HEK293 (cell line): ENCODE results near the gene PDPK1.
A peak's percentile ranks its signal among the peaks of the same experiment; 100 is the strongest.

Experiments
- EGR2 ChIP-seq: fragments of 450-650 bp; formaldehyde crosslinking; IDR thresholded peaks from 2 replicates; pipeline ENCODE4 v1.5.1; 2016; ENCODE audit warnings: low read depth, missing biosample characterization, missing genetic modification characterization
- HIC1 ChIP-seq: fragments of 450-650 bp; formaldehyde crosslinking; IDR thresholded peaks from 2 replicates; pipeline ENCODE4 v1.5.1; 2016; ENCODE audit warnings: missing biosample characterization, missing genetic modification characterization
- TCF7L2 ChIP-seq: IDR thresholded peaks from 2 replicates; pipeline ENCODE4 v1.6.1; 2011; ENCODE audit warnings: low read depth, mild to moderate bottlenecking, inconsistent platforms, low read length, moderate library complexity, borderline replicate concordance
- ZBTB10 ChIP-seq: fragments of 450-650 bp; formaldehyde crosslinking; IDR thresholded peaks from 2 replicates; pipeline ENCODE4 v1.5.1; 2016; ENCODE audit warnings: missing biosample characterization, missing genetic modification characterization
- ZBTB7A ChIP-seq: fragments of 450-650 bp; formaldehyde crosslinking; IDR thresholded peaks from 2 replicates; pipeline ENCODE4 v1.5.1; 2016; ENCODE audit warnings: low read depth, missing biosample characterization, missing genetic modification characterization
- ZFHX2 ChIP-seq: fragments of 450-650 bp; formaldehyde crosslinking; conservative IDR thresholded peaks from 2 replicates; pipeline ENCODE4 v1.5.1; 2016; ENCODE audit warnings: missing biosample characterization, missing genetic modification characterization
- ZFP37 ChIP-seq: fragments of 450-650 bp; formaldehyde crosslinking; IDR thresholded peaks from 2 replicates; pipeline ENCODE4 v1.5.1; 2016; ENCODE audit warnings: missing biosample characterization, missing genetic modification characterization
- ZNF112 ChIP-seq: fragments of 450-650 bp; formaldehyde crosslinking; IDR thresholded peaks from 2 replicates; pipeline ENCODE4 v1.5.0; 2017; ENCODE audit warnings: missing biosample characterization, missing genetic modification characterization
- ZNF214 ChIP-seq: fragments of 450-650 bp; formaldehyde crosslinking; IDR thresholded peaks from 2 replicates; pipeline ENCODE4 v1.5.1; 2017; ENCODE audit warnings: missing biosample characterization, mild to moderate bottlenecking, missing genetic modification characterization, borderline replicate concordance
- ZNF302 ChIP-seq: fragments of 450-650 bp; formaldehyde crosslinking; IDR thresholded peaks from 2 replicates; pipeline ENCODE4 v1.5.1; 2016; ENCODE audit warnings: missing biosample characterization, missing genetic modification characterization, low read depth
- ZNF335 ChIP-seq: fragments of 450-650 bp; formaldehyde crosslinking; conservative IDR thresholded peaks from 2 replicates; pipeline ENCODE4 v1.5.1; 2016; ENCODE audit warnings: missing biosample characterization, missing genetic modification characterization
- ZNF398 ChIP-seq: fragments of 450-650 bp; formaldehyde crosslinking; IDR thresholded peaks from 2 replicates; pipeline ENCODE4 v1.5.1; 2017; ENCODE audit warnings: missing biosample characterization, missing genetic modification characterization
- ZNF510 ChIP-seq: fragments of 450-650 bp; formaldehyde crosslinking; IDR thresholded peaks from 2 replicates; pipeline ENCODE4 v1.5.1; 2018; ENCODE audit warnings: mild to moderate bottlenecking, missing genetic modification characterization, missing biosample characterization; ENCODE audit not compliant: insufficient replicate concordance
- ZNF585B ChIP-seq: fragments of 450-650 bp; formaldehyde crosslinking; IDR thresholded peaks from 2 replicates; pipeline ENCODE4 v1.5.1; 2016; ENCODE audit warnings: missing biosample characterization, missing genetic modification characterization
- ZNF596 ChIP-seq: fragments of 450-650 bp; IDR thresholded peaks from 2 replicates; pipeline ENCODE4 v1.5.0; 2018; ENCODE audit warnings: missing biosample characterization, mild to moderate bottlenecking, missing genetic modification characterization, moderate library complexity
- ZSCAN16 ChIP-seq: fragments of 450-650 bp; formaldehyde crosslinking; IDR thresholded peaks from 2 replicates; pipeline ENCODE4 v1.5.1; 2016; ENCODE audit warnings: missing biosample characterization, missing genetic modification characterization
- TF ChIP-seq, protein P1 (sequence below): fragments of 450-650 bp; formaldehyde crosslinking; IDR thresholded peaks from 2 replicates; pipeline ENCODE4 v1.5.0; 2017; ENCODE audit warnings: missing biosample characterization, missing genetic modification characterization, borderline replicate concordance

The PDPK1 gene

GRCh38 chr16:2512735-2513404 lies 25.0 kb upstream of the PDPK1 start (continued):
- TF ChIP-seq, protein P1, sequence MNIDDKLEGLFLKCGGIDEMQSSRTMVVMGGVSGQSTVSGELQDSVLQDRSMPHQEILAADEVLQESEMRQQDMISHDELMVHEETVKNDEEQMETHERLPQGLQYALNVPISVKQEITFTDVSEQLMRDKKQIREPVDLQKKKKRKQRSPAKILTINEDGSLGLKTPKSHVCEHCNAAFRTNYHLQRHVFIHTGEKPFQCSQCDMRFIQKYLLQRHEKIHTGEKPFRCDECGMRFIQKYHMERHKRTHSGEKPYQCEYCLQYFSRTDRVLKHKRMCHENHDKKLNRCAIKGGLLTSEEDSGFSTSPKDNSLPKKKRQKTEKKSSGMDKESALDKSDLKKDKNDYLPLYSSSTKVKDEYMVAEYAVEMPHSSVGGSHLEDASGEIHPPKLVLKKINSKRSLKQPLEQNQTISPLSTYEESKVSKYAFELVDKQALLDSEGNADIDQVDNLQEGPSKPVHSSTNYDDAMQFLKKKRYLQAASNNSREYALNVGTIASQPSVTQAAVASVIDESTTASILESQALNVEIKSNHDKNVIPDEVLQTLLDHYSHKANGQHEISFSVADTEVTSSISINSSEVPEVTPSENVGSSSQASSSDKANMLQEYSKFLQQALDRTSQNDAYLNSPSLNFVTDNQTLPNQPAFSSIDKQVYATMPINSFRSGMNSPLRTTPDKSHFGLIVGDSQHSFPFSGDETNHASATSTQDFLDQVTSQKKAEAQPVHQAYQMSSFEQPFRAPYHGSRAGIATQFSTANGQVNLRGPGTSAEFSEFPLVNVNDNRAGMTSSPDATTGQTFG (tag by site-specific recombination) = 0 out of 2 replicates have a peak, but pooled peaks have one; percentile 33
- no peak for TF ChIP-seq ZSCAN16 (tag by site-specific recombination)
- no peak for TF ChIP-seq ZFP37 (tag by site-specific recombination)
- TF ChIP-seq TCF7L2 = no peak
- peak; percentile 72 for TF ChIP-seq ZFHX2 (tag by site-specific recombination)
- TF ChIP-seq ZBTB7A (tag by site-specific recombination) = 0 out of 2 replicates have a peak, but pooled peaks have one; percentile 26
- no peak for TF ChIP-seq ZNF510 (tag by site-specific recombination)
- TF ChIP-seq HIC1 (tag by site-specific recombination) = 0 out of 2 replicates have a peak, but pooled peaks have one; percentile 36
- peak; percentile 61 for TF ChIP-seq ZNF335
- TF ChIP-seq ZNF596 (tag by site-specific recombination) = no peak
- TF ChIP-seq ZNF302 (tag by site-specific recombination) = no peak
- no peak for TF ChIP-seq ZNF214 (tag by site-specific recombination)
- peak; percentile 65 for TF ChIP-seq EGR2
- no peak for TF ChIP-seq ZNF398 (tag by site-specific recombination)
- no peak for TF ChIP-seq ZNF112 (tag by site-specific recombination)
- no peak for TF ChIP-seq ZBTB10 (tag by site-specific recombination)
- TF ChIP-seq ZNF585B (tag by site-specific recombination) = 0 out of 2 replicates have a peak, but pooled peaks have one; percentile 14
